Bronchus fibroblast of lung (primary cell): ENCODE measurements around the gene STOM. TPM values are rescaled to one million over a fixed set of nuclear protein-coding genes. Genes with fewer than 3 reads are reported as not detected.

Experiments used
- total RNA-seq: library from RNA; depleted of rRNA; stranded (reverse); fragments of >200 nt; gene quantifications from 2 replicates; pipeline ENCODE4 v1.2.3, GENCODE V29; 2015

The STOM gene
- total RNA-seq, result 66.6 and 73.0 TPM in 2 replicates

GRCh38 chr9:121369595-121370265 is at the start of gene STOM:
STOM (minus strand) TSS chr9:121370250; CDS start chr9:121370187, 63 bp downstream.

Other genes starting within 250 kb of the STOM start
- gene RAB14, start 168.4 kb downstream of the STOM start, total RNA-seq, result 11.3 and 12.9 TPM in 2 replicates
- gene GSN, start 102.1 kb downstream of the STOM start, total RNA-seq, result 171 and 195 TPM in 2 replicates
- gene GGTA1, start 129.6 kb upstream of the STOM start, total RNA-seq, result not detected in 2 replicates